Keratinocyte (primary cell): Measurements from ENCODE around the gene GALNT14.

ENCODE experiments used
- EZH2 ChIP-seq: IDR thresholded peaks from one replicate; pipeline ENCODE4 v1.6.1; 2012; ENCODE audit warnings: inconsistent platforms, mild to moderate bottlenecking, low read length, moderate library complexity
- TF ChIP-seq, protein P1 (sequence below), 3 experiments: IDR thresholded peaks in 1 of 3; conservative IDR thresholded peaks in 1 of 3; optimal IDR thresholded peaks in 1 of 3; 2 replicates in 2 of 3; 3 replicates in 1 of 3; pipeline versions ENCODE3 to v1.5.1; 2011; ENCODE audit warnings: low read length in 3 of 3, mild to moderate bottlenecking in 3 of 3, moderate library complexity in 2 of 3, control low read depth in 1 of 3, inconsistent platforms in 1 of 3; ENCODE audit not compliant: insufficient read depth in 2 of 3; ENCODE audit errors: extremely low read depth in 1 of 3

DNA sequence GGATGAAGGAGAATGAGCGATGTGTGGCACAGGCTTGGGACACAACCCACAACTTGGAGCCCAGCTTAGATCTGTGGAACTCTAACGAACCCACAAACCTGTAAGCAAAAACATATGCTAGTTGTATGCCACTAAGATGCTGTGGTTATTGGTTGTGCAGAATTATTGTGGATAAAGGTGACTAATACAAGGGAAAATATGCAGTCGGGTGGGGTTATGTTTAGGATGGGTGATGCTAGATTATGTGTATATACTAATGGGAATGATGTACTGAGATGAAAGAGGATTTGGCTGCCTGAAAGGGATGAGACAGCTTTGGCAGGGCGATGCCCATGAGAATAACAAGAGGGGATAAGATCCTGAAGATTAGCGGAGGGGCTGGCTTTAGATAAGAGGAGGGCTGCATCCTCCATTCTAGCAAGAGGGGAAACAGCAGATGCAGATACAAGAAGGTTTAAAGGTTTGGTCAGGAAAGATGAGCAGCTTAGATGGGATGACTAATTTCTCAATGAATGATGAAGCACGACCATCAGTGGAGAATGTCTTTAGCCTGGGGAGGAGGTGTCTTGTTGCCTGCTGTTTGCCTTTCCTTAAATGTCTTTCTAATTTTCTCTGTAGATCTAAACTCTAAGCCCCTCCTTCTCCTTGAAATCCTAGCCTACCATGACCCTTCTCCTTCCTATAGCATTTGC, 49.6 kb downstream of the GALNT14 start:
- TF ChIP-seq, protein P1, sequence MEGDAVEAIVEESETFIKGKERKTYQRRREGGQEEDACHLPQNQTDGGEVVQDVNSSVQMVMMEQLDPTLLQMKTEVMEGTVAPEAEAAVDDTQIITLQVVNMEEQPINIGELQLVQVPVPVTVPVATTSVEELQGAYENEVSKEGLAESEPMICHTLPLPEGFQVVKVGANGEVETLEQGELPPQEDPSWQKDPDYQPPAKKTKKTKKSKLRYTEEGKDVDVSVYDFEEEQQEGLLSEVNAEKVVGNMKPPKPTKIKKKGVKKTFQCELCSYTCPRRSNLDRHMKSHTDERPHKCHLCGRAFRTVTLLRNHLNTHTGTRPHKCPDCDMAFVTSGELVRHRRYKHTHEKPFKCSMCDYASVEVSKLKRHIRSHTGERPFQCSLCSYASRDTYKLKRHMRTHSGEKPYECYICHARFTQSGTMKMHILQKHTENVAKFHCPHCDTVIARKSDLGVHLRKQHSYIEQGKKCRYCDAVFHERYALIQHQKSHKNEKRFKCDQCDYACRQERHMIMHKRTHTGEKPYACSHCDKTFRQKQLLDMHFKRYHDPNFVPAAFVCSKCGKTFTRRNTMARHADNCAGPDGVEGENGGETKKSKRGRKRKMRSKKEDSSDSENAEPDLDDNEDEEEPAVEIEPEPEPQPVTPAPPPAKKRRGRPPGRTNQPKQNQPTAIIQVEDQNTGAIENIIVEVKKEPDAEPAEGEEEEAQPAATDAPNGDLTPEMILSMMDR (optimal IDR thresholded peaks at IDR 0.05 in 1 of 3, IDR thresholded peaks at IDR 0.05 in 1 of 3, conservative IDR thresholded peaks at IDR 0.05 in 1 of 3; ENCODE audit: extremely low read depth in 1 of 3, insufficient read depth in 2 of 3, low read length in 3 of 3), result no peak
- no peak for TF ChIP-seq EZH2
